NAMALWA (cell line): ENCODE data around the gene MBD3L2B.
"Not testable (repeated sequence)": the region's sequence is repeated elsewhere in the genome, so short reads cannot be mapped to it uniquely, and the experiment has no call there.

Experiments
- DNase-seq: peaks from one replicate; pipeline ENCODE4 v3.0.0-alpha.2; 2015; ENCODE audit warnings: low spot score

MBD3L2B gene

GRCh38 chr19:7021331-7021730 is at the start of gene MBD3L2B:
Gene MBD3L2B, minus strand, starts transcription at chr19:7021431. Its CDS starts 34 bp downstream, at chr19:7021397.
- not testable (repeated sequence) for DNase-seq

GRCh38 chr19:7069904-7070226 is 48.6 kb upstream of the MBD3L2B start:
- no peak for DNase-seq

- DNase-seq: peak; percentile 99
Measured at GRCh38 chr19:7069042-7069903, 48.0 kb upstream of the MBD3L2B start, which contains the start of gene ZNF557. Gene ZNF557, plus strand, starts transcription at chr19:7069703. Its CDS starts 5,372 bp downstream, at chr19:7075075.

GRCh38 chr19:7068599-7068998 is 47.4 kb upstream of the MBD3L2B start:
- no peak for DNase-seq

- no peak for DNase-seq
Measured at GRCh38 chr19:7067716-7068115, 46.5 kb upstream of the MBD3L2B start.

- peak; percentile 42 for DNase-seq
Measured at GRCh38 chr19:7067122-7067521, 45.9 kb upstream of the MBD3L2B start.

GRCh38 chr19:7063764-7064418 is 42.7 kb upstream of the MBD3L2B start:
- no peak for DNase-seq

GRCh38 chr19:7063339-7063738 is 42.1 kb upstream of the MBD3L2B start:
- no peak for DNase-seq

- DNase-seq: not testable (repeated sequence)
Measured at GRCh38 chr19:7059977-7060376, 38.7 kb upstream of the MBD3L2B start.

GRCh38 chr19:7058576-7058975 is 37.3 kb upstream of the MBD3L2B start, which contains the start of gene MBD3L3:
Gene MBD3L3, minus strand, starts transcription at chr19:7058676. Its CDS starts 71 bp downstream, at chr19:7058605.
- DNase-seq: not testable (repeated sequence)

- not testable (repeated sequence) for DNase-seq
Measured at GRCh38 chr19:7056371-7056770, 35.1 kb upstream of the MBD3L2B start.

GRCh38 chr19:7055679-7056078 is 34.4 kb upstream of the MBD3L2B start:
- not testable (repeated sequence) for DNase-seq

- DNase-seq: not testable (repeated sequence)
Measured at GRCh38 chr19:7054635-7055368, 33.6 kb upstream of the MBD3L2B start.

GRCh38 chr19:7052896-7053295 is 31.7 kb upstream of the MBD3L2B start:
- not testable (repeated sequence) for DNase-seq

GRCh38 chr19:7051421-7051820 is 30.2 kb upstream of the MBD3L2B start:
- DNase-seq: not testable (repeated sequence)

GRCh38 chr19:7049021-7049420 is 27.8 kb upstream of the MBD3L2B start, which contains the start of gene MBD3L2:
Gene MBD3L2, plus strand, starts transcription at chr19:7049321. Its CDS starts 53 bp downstream, at chr19:7049374.
- not testable (repeated sequence) for DNase-seq

GRCh38 chr19:7041563-7041962 is 20.3 kb upstream of the MBD3L2B start:
- not testable (repeated sequence) for DNase-seq

GRCh38 chr19:7040079-7040478 is 18.8 kb upstream of the MBD3L2B start, which contains the start of gene MBD3L4:
Gene MBD3L4, minus strand, starts transcription at chr19:7040179. Its CDS starts 35 bp downstream, at chr19:7040144.
- not testable (repeated sequence) for DNase-seq

- not testable (repeated sequence) for DNase-seq
Measured at GRCh38 chr19:7030278-7030677, 9.0 kb upstream of the MBD3L2B start, which contains the start of gene MBD3L5. Gene MBD3L5, plus strand, starts transcription at chr19:7030578. Its CDS starts 34 bp downstream, at chr19:7030612.

- DNase-seq: not testable (repeated sequence)
Measured at GRCh38 chr19:7028790-7029189, 7.6 kb upstream of the MBD3L2B start.

- DNase-seq: no peak
Measured at GRCh38 chr19:7018828-7019227, 2.4 kb downstream of the MBD3L2B start.

- DNase-seq: no peak
Measured at GRCh38 chr19:7013678-7014077, 7.6 kb downstream of the MBD3L2B start.
